B cell (primary cell): Measurements from ENCODE around the gene SLC45A3. TPM values are rescaled to one million over a fixed set of nuclear protein-coding genes. Genes with fewer than 3 reads are reported as not detected.

Experiments
- ATAC-seq: fragments of 200-7000 bp; cut with Tn5 transposase; one replicate; pipeline ENCODE4 v1.10.0; 2021; ENCODE audit warnings: low read depth, mild to moderate bottlenecking, moderate number of reproducible peaks, moderate library complexity
- CTCF ChIA-PET: fragments of 350-600 bp; sonication (Branson Sonifier 250); formaldehyde crosslinking; loops from one replicate; lab custom pipeline; 2021; ENCODE audit warnings: antibody characterized with exemption, inconsistent platforms; lab: Charles Lee
- POLR2A ChIA-PET: fragments of 350-600 bp; sonication (Branson Sonifier 250); formaldehyde crosslinking; loops from one replicate; lab custom pipeline; 2021; ENCODE audit warnings: antibody characterized with exemption; lab: Charles Lee
- DNase-seq: peaks from one replicate; pipeline ENCODE4 v3.0.0; 2013
- H2AFZ ChIP-seq: 2 replicates; pipeline ENCODE4 v1.6.1; 2012; ENCODE audit warnings: mild to moderate bottlenecking, low read depth, low read length; ENCODE audit not compliant: insufficient read depth, poor library complexity, severe bottlenecking
- H3K27ac ChIP-seq, 2 donors: 1 replicate in 1 of 2; 2 replicates in 1 of 2; pipeline ENCODE4 v1.5.1; 2012 to 2013; ENCODE audit warnings: low read length in 2 of 2, mild to moderate bottlenecking in 2 of 2, moderate library complexity in 1 of 2
- H3K27me3 ChIP-seq, 4 experiments: fragments of 200-600 bp in 1 of 4; sonication (generic) in 1 of 4; replicated peaks in 1 of 4; 1 replicate in 2 of 4; 2 replicates in 2 of 4; pipeline versions ENCODE4 v1.6.1 to v1.7.0; 2013 to 2016; ENCODE audit warnings: low read length in 3 of 4, mild to moderate bottlenecking in 2 of 4, mixed read lengths in 1 of 4, moderate library complexity in 1 of 4; ENCODE audit not compliant: insufficient read depth in 4 of 4, control insufficient read depth in 3 of 4; ENCODE audit errors: control extremely low read depth in 1 of 4
- H3K36me3 ChIP-seq, 2 experiments: replicated peaks in 1 of 2; 1 replicate in 1 of 2; 2 replicates in 1 of 2; pipeline versions ENCODE4 v1.6.1 to v1.7.1; 2013; ENCODE audit warnings: low read length in 1 of 2; ENCODE audit not compliant: insufficient read depth in 2 of 2, control insufficient read depth in 1 of 2; ENCODE audit errors: control extremely low read depth in 1 of 2, extremely low read depth in 1 of 2
- H3K4me1 ChIP-seq, 2 donors: fragments of 200-600 bp in 1 of 2; sonication (generic) in 1 of 2; 1 replicate in 1 of 2; 2 replicates in 1 of 2; pipeline versions ENCODE4 v1.5.1 to v1.6.1; 2013 to 2017; ENCODE audit warnings: low read length in 2 of 2; ENCODE audit not compliant: control insufficient read depth in 2 of 2, insufficient read depth in 2 of 2
- H3K4me2 ChIP-seq: replicated peaks from 2 replicates; pipeline ENCODE3; 2012; ENCODE audit warnings: mild to moderate bottlenecking, low read depth, low read length; ENCODE audit not compliant: poor library complexity, severe bottlenecking
- H3K4me3 ChIP-seq, 5 experiments: fragments of 200-600 bp in 1 of 5; sonication (generic) in 1 of 5; 1 replicate in 3 of 5; 2 replicates in 2 of 5; pipeline versions ENCODE4 v1.5.1 to v1.7.0; 2011 to 2016; ENCODE audit warnings: low read length in 4 of 5, mild to moderate bottlenecking in 4 of 5, low read depth in 2 of 5, control low read depth in 1 of 5, moderate library complexity in 1 of 5; ENCODE audit not compliant: insufficient read depth in 1 of 5; ENCODE audit errors: control extremely low read depth in 1 of 5, extremely low read depth in 1 of 5
- H3K79me2 ChIP-seq: fragments of 200-600 bp; sonication (generic); one replicate; pipeline ENCODE4 v1.6.0; 2016; ENCODE audit warnings: low read length; ENCODE audit not compliant: control insufficient read depth, insufficient read depth
- H3K9ac ChIP-seq: fragments of 200-600 bp; sonication (generic); 2 replicates; pipeline ENCODE4 v1.6.1; 2017; ENCODE audit warnings: mild to moderate bottlenecking, low read length, moderate library complexity
- H3K9me3 ChIP-seq, 3 donors: one replicate each; pipeline versions ENCODE4 v1.6.1 to v1.7.1; 2013; ENCODE audit warnings: low read length in 2 of 3; ENCODE audit not compliant: control insufficient read depth in 2 of 3, insufficient read depth in 1 of 3; ENCODE audit errors: control extremely low read depth in 1 of 3
- H4K20me1 ChIP-seq: 2 replicates; pipeline ENCODE4 v1.6.0; 2012; ENCODE audit warnings: mild to moderate bottlenecking, low read length; ENCODE audit not compliant: insufficient read depth, control insufficient read depth, poor library complexity, severe bottlenecking
- H3K27ac Mint-ChIP-seq: one replicate; pipeline ENCODE4 v1.8.0; 2021; ENCODE audit warnings: mixed read lengths
- H3K27me3 Mint-ChIP-seq: one replicate; pipeline ENCODE4 v1.8.0; 2021; ENCODE audit warnings: mixed read lengths
- H3K4me1 Mint-ChIP-seq: one replicate; pipeline ENCODE4 v1.8.0; 2021; ENCODE audit warnings: mixed read lengths
- H3K4me3 Mint-ChIP-seq: one replicate; pipeline ENCODE4 v1.8.0; 2021; ENCODE audit warnings: mixed read lengths
- H3K9me3 Mint-ChIP-seq: one replicate; pipeline ENCODE4 v1.8.0; 2022; ENCODE audit warnings: mixed read lengths; ENCODE audit not compliant: insufficient read depth
- CTCF ChIP-seq: fragments of 200-600 bp; IDR thresholded peaks from one replicate; pipeline ENCODE4 v1.8.0; 2022; ENCODE audit warnings: antibody characterized with exemption, mild to moderate bottlenecking
- EZH2 ChIP-seq: IDR thresholded peaks from 2 replicates; pipeline ENCODE4 v1.6.1; 2012; ENCODE audit warnings: borderline replicate concordance, low read depth, mild to moderate bottlenecking, moderate library complexity, low read length; ENCODE audit not compliant: insufficient read depth, poor library complexity, severe bottlenecking
- WGBS: methylation state at CpG from one replicate; pipeline ENCODE4 v1.1.5; 2013; ENCODE audit warnings: missing lambda C conversion rate; ENCODE audit not compliant: insufficient coverage; 5-methylcytosine and 5-hydroxymethylcytosine counted together
- intact Hi-C: fragments of 100-400 bp; cut with micrococcal nuclease; formaldehyde crosslinking; loops from one replicate; pipeline ENCODE4 v1.10.0; 2022
- polyA plus RNA-seq: library from polyadenylated mRNA; depleted of rRNA; stranded (reverse); fragments of >200 nt; gene quantifications from 2 replicates; pipeline ENCODE4 v1.2.3, GENCODE V29; 2012
- total RNA-seq, 2 donors: library from RNA; stranded (reverse); fragments of 120-200 nt in 1 of 2; gene quantifications; 1 replicate in 1 of 2; 2 replicates in 1 of 2; pipeline versions ENCODE4 v1.2.3 to v1.2.4, GENCODE V29; 2013 to 2022

The SLC45A3 gene
- total and polyA plus RNA-seq, 2 donors (not counting 1 experiment from before 2014, with no cell fraction given): 5.0 to 23.9 TPM

GRCh38 chr1:205639567-205639966 is 40.7 kb downstream of the SLC45A3 start:
- no peak overlapping the region for H3K9ac ChIP-seq
- H3K27me3 ChIP-seq: no peaks in the 10 kb centered on the region
- H3K4me1 ChIP-seq: no peaks in the 10 kb centered on the region
- H4K20me1 ChIP-seq: no peaks in the 10 kb centered on the region
- CTCF ChIA-PET: interaction anchor here (1.0 to 1.3 kb wide), 2 partner anchors 18 to 47 kb away, joined by 3 to 4 read pairs; no protein-coding TSS in a partner anchor
- Mint-ChIP-seq H3K9me3 (no peaks in the 10 kb centered on the region), H3K27me3 (no peaks in the 10 kb centered on the region), H3K4me1 (no peaks in the 10 kb centered on the region), H3K27ac (no peak overlapping the region), H3K4me3 (no peak overlapping the region)
- H3K9me3 ChIP-seq: no peaks in the 10 kb centered on the region
- POLR2A ChIA-PET: interaction anchor here (0.7 kb wide), 1 partner anchor 41 kb away, joined by 4 read pairs; the partner anchor contains the start of gene SLC45A3
- H3K4me3 ChIP-seq: no peak overlapping the region
- no peak for TF ChIP-seq CTCF
- no peak for TF ChIP-seq EZH2
- DNase-seq (no peak), ATAC-seq (no peak)
- H3K4me2 ChIP-seq: no peak overlapping the region
- H3K27ac ChIP-seq: no peak overlapping the region
- no peaks in the 10 kb centered on the region for H3K79me2 ChIP-seq
- H2AFZ ChIP-seq: no peak overlapping the region
- no CpG with 5 or more reads among the region's 1 CpG for WGBS
- no peaks in the 10 kb centered on the region for H3K36me3 ChIP-seq
- intact Hi-C loops: loop anchor here (10.0 kb wide), 1 partner anchor 325 kb away; no protein-coding TSS in a partner anchor

GRCh38 chr1:205637854-205638468 is 42.3 kb downstream of the SLC45A3 start:
- Histone ChIP-seq H3K27me3 (no peaks in the 10 kb centered on the region), H2AFZ (no peak overlapping the region), H3K9me3 (no peaks in the 10 kb centered on the region), H3K4me3 (no peak overlapping the region), H3K4me1 (no peaks in the 10 kb centered on the region), H3K9ac (no peak overlapping the region), H3K4me2 (no peak overlapping the region), H4K20me1 (no peaks in the 10 kb centered on the region), H3K27ac (no peak overlapping the region), H3K79me2 (no peaks in the 10 kb centered on the region), H3K36me3 (no peaks in the 10 kb centered on the region)
- DNase-seq: no peak
- intact Hi-C loops: loop anchor here (10.0 kb wide), 1 partner anchor 323 kb away; no protein-coding TSS in a partner anchor
- Mint-ChIP-seq H3K4me1 (peaks cover under 1% of the 10 kb centered on the region), H3K9me3 (no peaks in the 10 kb centered on the region), H3K27me3 (no peaks in the 10 kb centered on the region), H3K4me3 (no peak overlapping the region), H3K27ac (no peak overlapping the region)
- POLR2A ChIA-PET: interaction anchor here (0.6 kb wide), 1 partner anchor 25 kb away, joined by 3 read pairs; no protein-coding TSS in a partner anchor
- CTCF ChIA-PET: interaction anchor here (0.6 to 4.4 kb wide), 2 partner anchors 46 to 284 kb away, joined by 3 to 32 read pairs; no protein-coding TSS in a partner anchor
- TF ChIP-seq EZH2: no peak
- TF ChIP-seq CTCF: no peak
- no peak for ATAC-seq
- 97% methylated on average over 8 of the region's 9 CpGs for WGBS
